Hepatocyte (in vitro differentiated cells): ENCODE data around the gene DCAF6. TPM values are rescaled to one million over a fixed set of nuclear protein-coding genes. Genes with fewer than 3 reads are reported as not detected.
"Not testable (repeated sequence)": the region's sequence is repeated elsewhere in the genome, so short reads cannot be mapped to it uniquely, and the experiment has no call there.

Experiments
- DNase-seq: peaks from one replicate; pipeline ENCODE4 v3.0.0-alpha.2; 2016; ENCODE audit warnings: low spot score
- H2AFZ ChIP-seq: fragments of 200-600 bp; sonication (generic); 2 replicates; pipeline ENCODE4 v1.6.0; 2016; ENCODE audit warnings: antibody characterized with exemption, mild to moderate bottlenecking
- H3K27ac ChIP-seq: fragments of 200-600 bp; sonication (generic); 2 replicates; pipeline ENCODE4 v1.5.1; 2016; ENCODE audit warnings: mild to moderate bottlenecking
- H3K27me3 ChIP-seq: fragments of 200-600 bp; sonication (generic); 2 replicates; pipeline ENCODE4 v1.6.1; 2016
- H3K36me3 ChIP-seq: fragments of 200-600 bp; sonication (generic); replicated peaks from 2 replicates; pipeline ENCODE4 v1.5.1; 2016; ENCODE audit warnings: low read depth; ENCODE audit not compliant: insufficient read depth
- H3K4me1 ChIP-seq: fragments of 200-600 bp; sonication (generic); 2 replicates; pipeline ENCODE4 v1.5.1; 2016; ENCODE audit warnings: mild to moderate bottlenecking, moderate library complexity; ENCODE audit not compliant: insufficient read depth
- H3K4me2 ChIP-seq: fragments of 200-600 bp; sonication (generic); 2 replicates; pipeline ENCODE4 v1.6.0; 2016
- H3K4me3 ChIP-seq: fragments of 200-600 bp; sonication (generic); 2 replicates; pipeline ENCODE4 v1.5.1; 2016; ENCODE audit warnings: mild to moderate bottlenecking
- H3K79me2 ChIP-seq: fragments of 200-600 bp; sonication (generic); 2 replicates; pipeline ENCODE4 v1.6.0; 2017; ENCODE audit warnings: mild to moderate bottlenecking
- H3K9me2 ChIP-seq: fragments of 200-600 bp; sonication (generic); replicated peaks from 2 replicates; pipeline ENCODE4 v1.6.0; 2017; ENCODE audit warnings: mild to moderate bottlenecking; ENCODE audit not compliant: insufficient read depth
- H3K9me3 ChIP-seq: fragments of 200-600 bp; sonication (generic); 2 replicates; pipeline ENCODE4 v1.5.1; 2016; ENCODE audit warnings: low read depth, mild to moderate bottlenecking
- H4K20me1 ChIP-seq: fragments of 200-600 bp; sonication (generic); 2 replicates; pipeline ENCODE4 v1.6.0; 2016; ENCODE audit warnings: mild to moderate bottlenecking; ENCODE audit not compliant: insufficient read depth, poor library complexity, severe bottlenecking
- EZH2 ChIP-seq: fragments of 200-600 bp; sonication (generic); IDR thresholded peaks from 2 replicates; pipeline ENCODE4 v1.6.1; 2016; ENCODE audit warnings: antibody characterized with exemption, mild to moderate bottlenecking, borderline replicate concordance
- EZH2phosphoT487 ChIP-seq: fragments of 200-600 bp; sonication (generic); IDR thresholded peaks from one replicate; pipeline ENCODE4 v1.6.1; 2018; ENCODE audit warnings: antibody characterized with exemption, mild to moderate bottlenecking, low read depth, moderate library complexity; ENCODE audit not compliant: unreplicated experiment, severe bottlenecking
- WGBS: methylation state at CpG from one replicate; pipeline ENCODE4 v1.1.6; 2016; ENCODE audit warnings: low lambda C conversion rate; ENCODE audit errors: missing lambda C conversion rate; 5-methylcytosine and 5-hydroxymethylcytosine counted together
- polyA plus RNA-seq: library from polyadenylated mRNA; unstranded; fragments of >200 nt; fragmentation: Nextera tagmentation; extraction: Ambion mirVana; gene quantifications from 2 replicates; pipeline ENCODE4 v1.2.1, GENCODE V29; 2016
- total RNA-seq: library from RNA; depleted of rRNA; stranded (reverse); fragments of >200 nt; gene quantifications from 2 replicates; pipeline ENCODE4 v1.2.3, GENCODE V29; 2014
- TF ChIP-seq, protein P1 (sequence below): fragments of 200-600 bp; sonication (generic); IDR thresholded peaks from 2 replicates; pipeline ENCODE4 v1.5.1; 2016; ENCODE audit warnings: antibody characterized with exemption, mild to moderate bottlenecking; ENCODE audit not compliant: poor library complexity

The DCAF6 gene
- total and polyA plus RNA-seq, 2 experiments from 2014 or later, result 62.7 to 69.4 TPM

DNA sequence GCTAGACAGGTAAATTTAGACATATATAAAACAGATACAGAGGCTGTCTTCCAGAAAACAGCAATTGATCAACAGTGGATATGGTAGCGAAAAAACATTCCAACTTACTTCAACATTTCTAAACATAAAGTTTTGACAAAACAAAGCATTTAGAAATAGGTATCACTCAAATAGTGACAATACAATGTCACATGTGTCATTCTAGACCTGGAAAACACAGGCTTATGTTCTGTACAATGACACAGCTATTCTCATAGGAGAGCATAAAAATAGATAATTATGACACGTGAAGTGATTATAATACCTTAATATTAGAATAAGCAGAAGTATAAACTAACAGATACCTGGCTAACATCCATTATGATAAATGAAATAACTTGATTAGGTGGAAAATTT, 8.0 kb upstream of the DCAF6 start:
- H4K20me1 ChIP-seq, result no peaks in the 10 kb centered on the region
- no peaks in the 10 kb centered on the region for H3K9me2 ChIP-seq
- H3K4me3 ChIP-seq, result no peak overlapping the region
- peak overlapping the region; percentile 70 for H3K4me2 ChIP-seq
- no peak for DNase-seq
- peak overlapping the region; percentile 87 for H3K27ac ChIP-seq
- peak overlapping the region; percentile 0 for H2AFZ ChIP-seq
- no peaks in the 10 kb centered on the region for H3K27me3 ChIP-seq
- 85% methylated on average over 2 of the region's 2 CpGs for WGBS
- no peaks in the 10 kb centered on the region for H3K9me3 ChIP-seq
- peaks cover 87% of the 10 kb centered on the region for H3K79me2 ChIP-seq
- H3K4me1 ChIP-seq, result peaks cover 27% of the 10 kb centered on the region
- TF ChIP-seq EZH2phosphoT487, result no peak
- TF ChIP-seq, protein P1, sequence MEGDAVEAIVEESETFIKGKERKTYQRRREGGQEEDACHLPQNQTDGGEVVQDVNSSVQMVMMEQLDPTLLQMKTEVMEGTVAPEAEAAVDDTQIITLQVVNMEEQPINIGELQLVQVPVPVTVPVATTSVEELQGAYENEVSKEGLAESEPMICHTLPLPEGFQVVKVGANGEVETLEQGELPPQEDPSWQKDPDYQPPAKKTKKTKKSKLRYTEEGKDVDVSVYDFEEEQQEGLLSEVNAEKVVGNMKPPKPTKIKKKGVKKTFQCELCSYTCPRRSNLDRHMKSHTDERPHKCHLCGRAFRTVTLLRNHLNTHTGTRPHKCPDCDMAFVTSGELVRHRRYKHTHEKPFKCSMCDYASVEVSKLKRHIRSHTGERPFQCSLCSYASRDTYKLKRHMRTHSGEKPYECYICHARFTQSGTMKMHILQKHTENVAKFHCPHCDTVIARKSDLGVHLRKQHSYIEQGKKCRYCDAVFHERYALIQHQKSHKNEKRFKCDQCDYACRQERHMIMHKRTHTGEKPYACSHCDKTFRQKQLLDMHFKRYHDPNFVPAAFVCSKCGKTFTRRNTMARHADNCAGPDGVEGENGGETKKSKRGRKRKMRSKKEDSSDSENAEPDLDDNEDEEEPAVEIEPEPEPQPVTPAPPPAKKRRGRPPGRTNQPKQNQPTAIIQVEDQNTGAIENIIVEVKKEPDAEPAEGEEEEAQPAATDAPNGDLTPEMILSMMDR, result no peak
- no peak for TF ChIP-seq EZH2
- H3K36me3 ChIP-seq, result no peaks in the 10 kb centered on the region

DNA sequence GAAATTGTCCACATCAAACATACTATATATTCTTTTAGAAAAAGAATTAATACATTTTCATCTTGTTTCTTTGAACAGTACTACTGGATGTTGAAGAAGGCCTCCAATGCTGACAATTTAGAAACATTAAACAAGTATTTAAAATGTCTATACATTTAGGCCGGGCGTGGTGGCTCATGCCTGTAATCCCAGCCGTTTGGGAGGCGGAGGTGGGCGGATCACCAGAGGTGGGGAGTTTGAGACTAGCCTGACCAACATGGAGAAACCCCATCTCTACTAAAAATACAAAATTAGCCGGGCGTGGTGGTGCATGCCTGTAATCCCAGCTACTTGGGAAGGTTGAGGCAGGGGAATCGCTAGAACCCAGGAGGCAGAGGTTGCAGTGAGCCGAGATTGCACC, 7.6 kb upstream of the DCAF6 start:
- H3K9me3 ChIP-seq, DNase-seq, H4K20me1 ChIP-seq, H3K36me3 ChIP-seq, H2AFZ ChIP-seq, H3K27me3 ChIP-seq, H3K9me2 ChIP-seq, H3K4me3 ChIP-seq: not testable (repeated sequence)
- Histone ChIP-seq H3K4me2 (peak overlapping the region; percentile 70), H3K27ac (peak overlapping the region; percentile 87), H3K4me1 (peaks cover 28% of the 10 kb centered on the region), H3K79me2 (peaks cover 87% of the 10 kb centered on the region)
- 73% methylated on average over 9 of the region's 9 CpGs for WGBS

DNA sequence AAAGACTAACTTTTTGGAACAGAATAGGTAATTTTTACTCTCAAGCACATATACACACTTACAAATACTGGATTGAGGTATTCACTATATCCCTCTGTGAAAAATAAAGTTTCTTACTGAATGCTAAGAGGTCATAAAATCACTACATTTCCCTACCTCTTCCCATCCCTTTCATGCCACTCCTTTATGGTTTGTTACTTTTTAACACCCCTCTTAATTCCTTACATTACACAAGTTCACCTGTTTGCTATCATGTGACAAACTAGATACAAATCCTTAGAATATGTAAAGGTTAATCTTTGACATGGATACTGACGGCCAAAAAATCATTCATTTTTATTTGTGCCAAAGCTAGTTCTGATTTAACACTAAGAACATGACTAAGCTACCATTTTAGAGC, 6.8 kb upstream of the DCAF6 start:
- no peaks in the 10 kb centered on the region for H4K20me1 ChIP-seq
- no peak overlapping the region for H3K4me3 ChIP-seq
- DNase-seq, result no peak
- peaks cover 29% of the 10 kb centered on the region for H3K4me1 ChIP-seq
- H3K9me2 ChIP-seq, result no peaks in the 10 kb centered on the region
- peak overlapping the region; percentile 87 for H3K27ac ChIP-seq
- H3K36me3 ChIP-seq, result no peaks in the 10 kb centered on the region
- H3K79me2 ChIP-seq, result peaks cover 87% of the 10 kb centered on the region
- H3K9me3 ChIP-seq, result no peaks in the 10 kb centered on the region
- H2AFZ ChIP-seq, result no peak overlapping the region
- no peak for TF ChIP-seq EZH2
- TF ChIP-seq EZH2phosphoT487, result no peak
- TF ChIP-seq, protein P1, result no peak
- peak overlapping the region; percentile 70 for H3K4me2 ChIP-seq
- no peaks in the 10 kb centered on the region for H3K27me3 ChIP-seq
- 42% methylated on average over 1 of the region's 1 CpG for WGBS

DNA sequence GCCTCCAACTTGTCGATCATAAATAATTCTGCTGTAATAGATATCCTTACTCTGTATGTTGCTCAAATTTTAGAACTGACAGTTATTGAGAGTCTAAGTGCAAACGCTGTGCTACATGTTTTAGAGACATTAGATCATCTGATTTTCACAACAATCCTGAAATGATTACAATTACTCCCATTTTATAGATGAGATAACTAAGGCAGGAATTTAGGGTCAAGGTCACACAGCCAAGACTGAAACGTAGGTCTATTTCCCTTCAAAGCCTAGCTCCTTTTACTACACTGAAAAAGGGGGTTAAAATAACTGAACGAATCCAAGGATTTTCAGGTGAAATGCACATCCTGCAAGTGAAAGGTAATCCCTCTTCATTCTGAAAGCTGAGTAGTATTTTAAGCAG, 2.7 kb upstream of the DCAF6 start:
- DNase-seq, result no peak
- WGBS, result 68% methylated on average over 4 of the region's 4 CpGs
- Histone ChIP-seq H2AFZ (no peak overlapping the region), H3K9me2 (no peaks in the 10 kb centered on the region), H3K9me3 (no peaks in the 10 kb centered on the region), H3K27me3 (no peaks in the 10 kb centered on the region), H4K20me1 (peaks cover 8% of the 10 kb centered on the region), H3K36me3 (no peaks in the 10 kb centered on the region), H3K4me2 (peak overlapping the region; percentile 78), H3K4me1 (peaks cover 22% of the 10 kb centered on the region), H3K27ac (peak overlapping the region; percentile 90), H3K79me2 (peaks cover 84% of the 10 kb centered on the region), H3K4me3 (peak overlapping the region; percentile 56)
- TF ChIP-seq, protein P1, result no peak
- TF ChIP-seq EZH2 (no peak), EZH2phosphoT487 (no peak)
